Smooth muscle cell (in vitro differentiated cells): ENCODE measurements around the gene TPP1. TPM values are rescaled to one million over a fixed set of nuclear protein-coding genes. Genes with fewer than 3 reads are reported as not detected.

Experiments
- DNase-seq: peaks from one replicate; lab custom pipeline; 2025; ENCODE audit not compliant: unreplicated experiment; lab: John Stamatoyannopoulos, UW
- H2AFZ ChIP-seq: fragments of 200-600 bp; sonication (generic); 2 replicates; pipeline ENCODE4 v1.6.0; 2016; ENCODE audit warnings: antibody characterized with exemption, low read depth, mild to moderate bottlenecking
- H3F3A ChIP-seq: fragments of 200-600 bp; sonication (generic); 2 replicates; pipeline ENCODE4 v1.6.0; 2017; ENCODE audit warnings: antibody characterized with exemption, low read depth
- H3K27ac ChIP-seq: fragments of 200-600 bp; sonication (generic); 2 replicates; pipeline ENCODE4 v1.5.1; 2016; ENCODE audit warnings: low read depth, mild to moderate bottlenecking
- H3K27me3 ChIP-seq: fragments of 200-600 bp; sonication (generic); 2 replicates; pipeline ENCODE4 v1.6.1; 2016; ENCODE audit warnings: low read depth, mild to moderate bottlenecking
- H3K36me3 ChIP-seq: fragments of 200-600 bp; sonication (generic); 2 replicates; pipeline ENCODE4 v1.5.1; 2016; ENCODE audit warnings: low read depth
- H3K4me1 ChIP-seq: fragments of 200-600 bp; sonication (generic); 2 replicates; pipeline ENCODE4 v1.5.1; 2016; ENCODE audit warnings: low read depth
- H3K4me2 ChIP-seq: fragments of 200-600 bp; sonication (generic); 2 replicates; pipeline ENCODE4 v1.6.0; 2016; ENCODE audit warnings: mild to moderate bottlenecking
- H3K4me3 ChIP-seq: fragments of 200-600 bp; sonication (generic); 2 replicates; pipeline ENCODE4 v1.5.1; 2016; ENCODE audit warnings: mild to moderate bottlenecking
- H3K79me2 ChIP-seq: fragments of 200-600 bp; sonication (generic); 2 replicates; pipeline ENCODE4 v1.6.0; 2016; ENCODE audit warnings: low read depth, mild to moderate bottlenecking
- H3K9ac ChIP-seq: fragments of 200-600 bp; sonication (generic); 2 replicates; pipeline ENCODE4 v1.6.0; 2016; ENCODE audit warnings: low read depth
- H3K9me3 ChIP-seq: fragments of 200-600 bp; sonication (generic); replicated peaks from 2 replicates; pipeline ENCODE4 v1.5.1; 2016; ENCODE audit warnings: low read depth
- H4K20me1 ChIP-seq: fragments of 200-600 bp; sonication (generic); 2 replicates; pipeline ENCODE4 v1.6.0; 2016; ENCODE audit warnings: low read depth
- CTCF ChIP-seq: fragments of 200-600 bp; sonication (generic); IDR thresholded peaks from 2 replicates; pipeline ENCODE4 v1.5.1; 2017; ENCODE audit warnings: borderline replicate concordance, mild to moderate bottlenecking, antibody characterized with exemption; ENCODE audit not compliant: insufficient read depth, poor library complexity, severe bottlenecking
- WGBS: methylation state at CpG from one replicate; pipeline ENCODE4 v1.1.7; 2016; ENCODE audit warnings: low lambda C conversion rate; 5-methylcytosine and 5-hydroxymethylcytosine counted together
- polyA plus RNA-seq: library from polyadenylated mRNA; unstranded; fragments of >200 nt; fragmentation: Nextera tagmentation; extraction: Ambion mirVana; gene quantifications from 2 replicates; pipeline ENCODE4 v1.2.1, GENCODE V29; 2016
- total RNA-seq: library from RNA; depleted of rRNA; stranded (reverse); fragments of >200 nt; gene quantifications from 2 replicates; pipeline ENCODE4 v1.2.3, GENCODE V29; 2014

TPP1 gene
- total and polyA plus RNA-seq, 2 experiments from 2014 or later, result 37.3 to 55.4 TPM

GRCh38 chr11:6594142-6594768 is 25.0 kb downstream of the TPP1 start:
- Histone ChIP-seq H3K9me3 (no peaks in the 10 kb centered on the region), H2AFZ (no peak overlapping the region), H3K9ac (no peak overlapping the region), H3K36me3 (peaks cover 1% of the 10 kb centered on the region), H3K27ac (no peak overlapping the region), H3K4me1 (no peaks in the 10 kb centered on the region), H3K4me3 (no peak overlapping the region), H3K79me2 (peaks cover 8% of the 10 kb centered on the region), H3K4me2 (no peak overlapping the region), H3F3A (no peaks in the 10 kb centered on the region), H3K27me3 (no peaks in the 10 kb centered on the region), H4K20me1 (peaks cover 2% of the 10 kb centered on the region)
- no peak for TF ChIP-seq CTCF
- WGBS, result 85% methylated on average over 3 of the region's 3 CpGs
- no peak for DNase-seq

- H3K27ac ChIP-seq, result no peak overlapping the region
- WGBS, result 100% methylated on average over 1 of the region's 1 CpG
- DNase-seq, result no peak
- no peak overlapping the region for H3K9ac ChIP-seq
- H3K4me2 ChIP-seq, result no peak overlapping the region
- H3K27me3 ChIP-seq, result no peaks in the 10 kb centered on the region
- no peak overlapping the region for H3K4me3 ChIP-seq
- H3F3A ChIP-seq, result no peaks in the 10 kb centered on the region
- no peaks in the 10 kb centered on the region for H3K4me1 ChIP-seq
- H2AFZ ChIP-seq, result no peak overlapping the region
- no peaks in the 10 kb centered on the region for H4K20me1 ChIP-seq
- TF ChIP-seq CTCF, result no peak
- H3K9me3 ChIP-seq, result peaks cover 7% of the 10 kb centered on the region
- H3K36me3 ChIP-seq, result peaks cover 9% of the 10 kb centered on the region
- H3K79me2 ChIP-seq, result no peaks in the 10 kb centered on the region
These were observed 31.2 kb downstream of the TPP1 start for GRCh38 chr11:6588018-6588417.

- WGBS, result 83% methylated on average over 11 of the region's 11 CpGs
- Histone ChIP-seq H3F3A (no peaks in the 10 kb centered on the region), H2AFZ (no peak overlapping the region), H3K4me2 (no peak overlapping the region), H3K9ac (no peak overlapping the region), H3K36me3 (peaks cover 12% of the 10 kb centered on the region), H3K9me3 (peaks cover 7% of the 10 kb centered on the region), H4K20me1 (no peaks in the 10 kb centered on the region), H3K79me2 (no peaks in the 10 kb centered on the region), H3K4me1 (no peaks in the 10 kb centered on the region), H3K27ac (no peak overlapping the region), H3K4me3 (no peak overlapping the region), H3K27me3 (no peaks in the 10 kb centered on the region)
- DNase-seq, result no peak
- no peak for TF ChIP-seq CTCF
These were observed 31.8 kb downstream of the TPP1 start for GRCh38 chr11:6587360-6587953.
